ENCODE data around the gene NXT2. TPM values are rescaled to one million over a fixed set of nuclear protein-coding genes. Genes with fewer than 3 reads are reported as not detected.

The NXT2 gene
- total and polyA plus RNA-seq, 9 of the 15 experiments (the other 6 are each of a cell fraction or from before 2014, with no cell fraction given), result 6.1 to 29.6 (median 14.2) TPM

- TF ChIP-seq ZNF407 (IDR thresholded peaks at IDR 0.05; ENCODE audit: low read depth), result no peak
- no peak for TF ChIP-seq ZNF124 (CRISPR knock-in tag; IDR thresholded peaks at IDR 0.05)
- no peak for TF ChIP-seq ARNT (IDR thresholded peaks at IDR 0.05)
- no peak for TF ChIP-seq ARHGAP35 (IDR thresholded peaks at IDR 0.05; ENCODE audit: partially characterized antibody)
- TF ChIP-seq, protein P1, sequence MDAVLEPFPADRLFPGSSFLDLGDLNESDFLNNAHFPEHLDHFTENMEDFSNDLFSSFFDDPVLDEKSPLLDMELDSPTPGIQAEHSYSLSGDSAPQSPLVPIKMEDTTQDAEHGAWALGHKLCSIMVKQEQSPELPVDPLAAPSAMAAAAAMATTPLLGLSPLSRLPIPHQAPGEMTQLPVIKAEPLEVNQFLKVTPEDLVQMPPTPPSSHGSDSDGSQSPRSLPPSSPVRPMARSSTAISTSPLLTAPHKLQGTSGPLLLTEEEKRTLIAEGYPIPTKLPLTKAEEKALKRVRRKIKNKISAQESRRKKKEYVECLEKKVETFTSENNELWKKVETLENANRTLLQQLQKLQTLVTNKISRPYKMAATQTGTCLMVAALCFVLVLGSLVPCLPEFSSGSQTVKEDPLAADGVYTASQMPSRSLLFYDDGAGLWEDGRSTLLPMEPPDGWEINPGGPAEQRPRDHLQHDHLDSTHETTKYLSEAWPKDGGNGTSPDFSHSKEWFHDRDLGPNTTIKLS (IDR thresholded peaks at IDR 0.05; ENCODE audit: borderline replicate concordance, low read depth), result no peak
These were observed 17.6 kb upstream of the NXT2 start (continued) for GRCh38 chrX:109519001-109519400.
